HG03175 (cell line): ENCODE data around the gene ARPC2.

Experiments
- ATAC-seq: cut with Tn5 transposase; IDR thresholded peaks from one replicate; pipeline ENCODE4 v1.9.1; 2021; ENCODE audit warnings: mild to moderate bottlenecking, moderate library complexity; ENCODE audit not compliant: unreplicated experiment

The ARPC2 gene

DNA sequence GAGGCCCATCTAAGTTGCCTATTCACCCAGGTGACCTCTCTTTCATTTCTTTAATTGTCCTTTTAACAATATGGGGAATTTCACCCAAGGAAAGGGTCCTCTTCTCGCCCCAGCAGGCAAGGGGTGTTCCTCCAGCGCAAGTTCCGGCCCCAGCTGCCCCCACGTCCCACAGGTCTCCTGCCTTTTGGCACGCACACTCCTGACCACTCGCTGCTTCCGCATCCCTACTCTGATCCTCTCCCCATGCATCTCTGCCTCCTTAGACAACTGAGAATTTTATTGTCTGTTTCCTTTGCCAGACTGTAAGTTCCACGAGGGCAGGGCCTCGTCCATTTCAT is 684 bp upstream of the ARPC2 start:
- no peak for ATAC-seq

DNA sequence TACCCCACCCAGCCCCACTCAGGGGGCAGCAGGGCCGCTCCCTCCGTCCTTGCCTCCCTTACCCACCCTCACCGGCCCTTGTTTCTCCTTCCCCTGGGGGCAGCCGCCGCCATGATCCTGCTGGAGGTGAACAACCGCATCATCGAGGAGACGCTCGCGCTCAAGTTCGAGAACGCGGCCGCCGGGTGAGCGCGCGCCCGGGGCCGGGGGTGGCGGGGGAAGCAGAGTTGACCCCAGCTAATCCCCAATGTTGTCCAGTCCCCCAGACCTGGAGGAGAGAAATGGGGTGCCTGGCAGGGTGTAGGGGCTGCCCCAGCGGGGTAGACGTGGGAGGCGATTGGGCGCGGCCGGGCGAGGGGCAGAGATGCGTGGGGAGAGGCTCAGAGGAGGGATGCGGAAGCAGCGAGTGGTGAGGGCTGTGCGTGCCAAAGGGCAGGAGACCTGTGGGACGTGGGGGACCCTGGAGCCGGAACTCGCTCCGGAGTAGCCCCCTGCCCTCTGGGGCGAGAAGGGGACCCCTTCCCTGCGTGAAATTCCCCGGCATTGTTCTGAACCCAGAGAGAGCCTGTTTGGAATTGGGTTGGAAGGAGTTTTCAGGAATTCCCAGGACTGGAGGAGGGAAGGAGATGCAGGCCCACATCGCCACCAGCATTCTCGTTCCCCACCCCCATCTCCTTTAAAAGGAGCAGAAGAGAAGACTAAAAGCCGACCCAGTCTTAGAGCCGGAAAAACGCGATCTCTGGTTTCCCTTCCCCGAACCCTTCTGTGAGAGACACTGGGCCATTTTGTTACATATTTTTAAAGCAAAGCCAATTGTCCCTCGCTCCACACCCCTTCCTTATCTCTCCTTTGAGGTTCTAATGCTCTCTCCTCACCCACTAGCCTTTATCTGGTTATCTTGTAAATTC is 625 bp downstream of the ARPC2 start:
- peak; percentile 44 for ATAC-seq

DNA sequence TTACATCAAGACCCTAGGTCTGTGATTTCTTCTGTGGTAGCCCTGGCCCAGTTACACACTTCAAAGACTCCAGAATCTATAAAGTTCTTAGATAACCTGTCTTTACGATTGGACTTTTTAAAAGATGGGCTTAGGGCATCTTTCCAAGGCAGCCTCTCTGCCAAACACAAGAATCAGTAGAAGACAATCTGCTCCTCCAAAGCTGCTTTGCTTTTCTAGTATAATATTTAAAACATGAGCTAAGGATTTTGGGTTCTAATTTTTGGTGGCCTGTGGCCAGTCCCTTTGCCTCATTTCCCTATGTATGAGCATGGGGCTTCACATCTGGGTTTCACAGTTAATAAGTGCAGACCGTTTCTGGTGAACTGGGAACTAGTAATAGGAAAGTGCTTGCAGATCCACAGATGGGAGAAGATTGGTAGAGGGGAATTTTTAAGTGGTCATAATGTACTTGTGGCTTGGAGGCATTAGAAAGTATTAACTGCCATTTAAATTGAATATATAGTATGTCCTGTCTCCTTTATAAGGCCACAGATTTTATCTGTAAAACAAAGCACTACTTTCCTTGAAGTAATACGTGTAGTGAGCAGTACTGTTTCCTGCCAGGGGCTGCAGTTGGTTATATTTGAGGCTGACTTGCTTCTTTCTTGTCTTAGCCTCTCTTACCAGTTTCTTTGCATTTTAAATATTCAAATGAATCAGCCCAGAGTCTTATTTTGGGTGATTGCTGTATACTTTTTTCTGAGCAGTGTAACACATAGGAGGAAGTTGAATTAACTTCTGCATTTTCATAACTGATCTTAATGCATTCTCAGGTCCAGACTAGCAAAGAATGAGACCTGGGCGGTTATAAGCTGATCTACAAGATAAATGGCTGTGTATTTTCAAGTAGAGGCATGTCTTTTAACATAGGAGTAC is 1.5 kb downstream of the ARPC2 start:
- peak; percentile 34 for ATAC-seq

GRCh38 chr2:218219934-218220333 is 2.9 kb downstream of the ARPC2 start:
- ATAC-seq, result no peak

GRCh38 chr2:218221000-218221399 is 4.0 kb downstream of the ARPC2 start:
- ATAC-seq, result no peak

GRCh38 chr2:218223046-218223445 is 6.1 kb downstream of the ARPC2 start:
- no peak for ATAC-seq

DNA sequence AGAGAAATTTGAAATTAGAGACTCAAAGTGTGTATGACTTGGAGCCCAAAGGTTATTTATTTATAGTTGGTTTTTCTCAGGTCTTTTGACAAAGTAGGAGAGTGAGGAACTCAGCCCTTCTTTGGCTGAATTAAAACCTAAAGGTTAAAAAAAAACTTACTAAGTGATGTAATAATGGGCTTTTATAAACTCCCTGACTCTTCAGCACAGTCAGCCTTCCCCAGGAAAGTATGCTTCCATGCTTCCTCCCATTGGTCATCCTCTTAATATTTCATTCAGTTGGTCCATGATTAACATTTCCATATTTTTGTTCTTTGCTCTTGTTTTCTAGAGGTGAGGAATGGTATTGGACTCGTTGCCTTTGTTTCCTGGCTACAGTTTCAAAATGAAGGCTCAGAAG is 7.2 kb downstream of the ARPC2 start:
- no peak for ATAC-seq

- ATAC-seq, result no peak
These were observed 9.9 kb downstream of the ARPC2 start for GRCh38 chr2:218226903-218227302.

GRCh38 chr2:218228366-218229090 is 11.5 kb downstream of the ARPC2 start:
- no peak for ATAC-seq

DNA sequence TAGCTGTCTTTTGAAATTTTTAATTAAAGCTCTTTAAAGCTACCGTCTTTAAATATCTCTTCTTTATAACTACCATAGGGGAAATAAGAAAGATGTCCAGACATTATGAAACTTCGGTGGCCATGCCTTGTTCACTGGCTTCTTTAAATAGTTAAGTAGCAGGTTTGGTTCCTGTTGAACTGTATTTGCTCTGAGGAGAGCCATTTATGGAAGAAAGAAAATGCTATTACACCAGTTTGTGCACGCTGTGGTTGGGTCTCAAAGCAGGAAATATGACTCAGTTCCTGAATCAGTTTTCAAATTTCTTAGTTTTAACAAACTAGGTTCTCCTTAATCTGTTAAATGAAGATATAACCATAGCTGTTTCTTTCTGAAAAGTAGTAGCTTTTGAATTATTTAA is 12.2 kb downstream of the ARPC2 start:
- peak; percentile 88 for ATAC-seq

DNA sequence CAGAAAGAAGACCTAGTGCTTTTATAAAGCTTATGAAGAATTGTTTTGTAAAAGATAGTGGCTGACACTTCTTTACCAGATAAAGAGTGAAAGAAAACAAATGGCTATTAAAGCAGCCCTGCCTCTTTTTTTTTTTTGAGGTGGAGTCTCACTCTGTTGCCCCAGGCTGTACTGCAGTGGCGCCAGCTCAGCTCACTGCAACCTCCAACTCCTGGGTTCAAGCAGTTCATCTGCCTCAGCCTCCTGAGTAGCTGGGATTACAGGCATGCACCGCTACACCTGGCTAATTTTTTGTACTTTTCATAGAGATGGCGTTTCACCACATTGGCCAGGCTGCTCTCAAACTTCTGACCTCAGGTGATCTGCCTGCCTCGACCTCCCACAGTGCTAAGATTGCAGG is 12.9 kb downstream of the ARPC2 start:
- no peak for ATAC-seq

GRCh38 chr2:218230882-218231281 is 13.9 kb downstream of the ARPC2 start:
- peak; percentile 84 for ATAC-seq

- ATAC-seq, result no peak
These were observed 16.6 kb downstream of the ARPC2 start for GRCh38 chr2:218233543-218233942.

DNA sequence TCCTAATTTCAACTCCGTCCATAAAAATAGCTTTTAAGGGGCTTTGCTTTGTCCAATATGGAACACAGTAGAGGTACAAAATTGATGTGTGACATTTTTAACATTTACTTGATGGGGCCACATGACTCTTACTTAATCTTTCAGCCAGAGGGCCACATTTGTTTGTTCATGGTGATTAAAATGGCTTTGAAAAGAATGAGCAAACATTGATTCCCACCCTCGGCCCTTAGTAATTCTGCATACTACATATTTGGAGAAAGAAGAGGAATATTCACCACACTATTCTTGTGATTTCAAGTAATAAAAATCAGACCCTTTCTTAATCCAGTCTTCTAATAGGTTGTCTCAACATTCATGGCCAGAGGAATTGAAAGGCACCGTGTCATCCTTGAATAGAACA is 17.5 kb downstream of the ARPC2 start:
- ATAC-seq, result no peak

GRCh38 chr2:218235017-218235416 is 18.0 kb downstream of the ARPC2 start:
- ATAC-seq, result no peak

DNA sequence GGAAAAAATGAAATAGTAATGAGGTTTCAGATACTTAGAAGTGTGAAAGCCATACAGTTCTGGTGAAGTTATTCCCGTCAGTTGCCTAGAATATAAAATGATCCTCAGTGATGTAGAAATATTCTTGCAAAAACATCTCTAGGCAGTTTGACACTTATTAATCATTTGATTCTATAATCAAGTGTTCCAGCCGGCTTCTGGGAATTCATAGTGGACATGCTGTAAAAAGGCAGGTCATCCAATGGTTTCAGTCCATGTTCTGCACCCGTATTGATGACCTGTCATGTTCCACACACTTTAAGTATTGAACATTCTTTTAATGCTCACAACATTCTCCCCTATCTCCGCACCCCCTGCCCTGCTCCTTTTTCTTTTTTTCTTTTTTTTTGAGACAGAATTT is 19.8 kb downstream of the ARPC2 start:
- no peak for ATAC-seq

GRCh38 chr2:218238887-218239286 is 21.9 kb downstream of the ARPC2 start:
- no peak for ATAC-seq

DNA sequence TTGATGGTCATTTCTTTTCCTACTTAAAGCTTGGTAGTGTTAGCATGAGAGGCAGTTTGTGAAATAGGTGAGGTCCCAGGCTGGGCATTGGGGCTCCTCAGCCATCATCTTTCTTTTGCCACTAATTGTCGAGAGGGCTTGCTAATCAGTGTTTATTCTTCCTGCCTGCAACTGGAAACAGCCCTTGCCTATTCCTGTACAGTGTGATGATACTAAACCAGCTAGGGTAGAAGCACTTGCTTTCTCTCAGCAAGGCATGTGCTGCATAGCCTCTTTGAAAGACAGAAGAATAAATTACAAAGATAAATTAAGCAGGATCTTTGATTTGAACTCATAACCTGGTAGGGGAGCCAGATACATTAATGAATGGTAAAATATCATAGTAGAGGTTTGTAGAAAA is 27.2 kb downstream of the ARPC2 start:
- no peak for ATAC-seq

- no peak for ATAC-seq
These were observed 27.7 kb downstream of the ARPC2 start for GRCh38 chr2:218244665-218245064.

GRCh38 chr2:218245214-218245613 is 28.2 kb downstream of the ARPC2 start:
- ATAC-seq, result no peak

DNA sequence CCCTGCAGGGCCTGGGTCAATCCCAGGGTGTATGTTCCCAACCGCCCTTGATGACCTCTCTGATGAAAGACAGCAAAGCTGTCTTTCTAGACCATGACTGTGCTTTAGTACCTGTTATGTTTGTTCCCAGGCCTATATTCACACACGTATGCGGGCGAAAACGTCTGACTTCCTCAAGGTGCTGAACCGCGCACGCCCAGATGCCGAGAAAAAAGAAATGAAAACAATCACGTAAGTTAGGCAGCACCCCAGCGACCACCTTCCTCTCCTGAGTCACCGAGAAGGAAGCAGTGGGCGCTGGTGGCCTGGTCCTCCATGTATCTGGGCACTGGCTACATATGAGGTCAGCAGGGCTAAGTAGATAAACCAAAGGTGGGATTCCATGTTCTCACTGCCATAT is 32.7 kb downstream of the ARPC2 start:
- no peak for ATAC-seq
